IMR-90 (cell line): ENCODE results near the gene HYOU1. TPM values are rescaled to one million over a fixed set of nuclear protein-coding genes. Genes with fewer than 3 reads are reported as not detected.

Experiments
- ATAC-seq: fragments of 200-7000 bp; cut with Tn5 transposase; 2 replicates; pipeline ENCODE4 v1.9.1; 2020; ENCODE audit warnings: low read depth, mild to moderate bottlenecking, moderate library complexity
- BruUV-seq: library from RNA; stranded (reverse); fragments of 400-500 nt; replicated peaks from 2 replicates; lab custom pipeline; 2021; lab: Mats Ljungman, UMichigan
- CTCF ChIA-PET: fragments of 300-600 bp; formaldehyde crosslinking; extraction: SDS; loops from one replicate; lab custom pipeline; 2021; ENCODE audit warnings: antibody characterized with exemption; lab: Yijun Ruan, JAX
- POLR2A ChIA-PET: fragments of 300-600 bp; sonication (Branson Sonifier 250); formaldehyde crosslinking; loops from one replicate; lab custom pipeline; 2022; ENCODE audit warnings: antibody characterized with exemption; ENCODE audit not compliant: unreplicated experiment; lab: Charles Lee
- DNase-seq: peaks from one replicate; pipeline ENCODE4 v3.0.0; 2013
- H2AFZ ChIP-seq: replicated peaks from 2 replicates; pipeline ENCODE3; 2013; ENCODE audit warnings: low read length, mild to moderate bottlenecking; ENCODE audit not compliant: poor library complexity
- H2AK5ac ChIP-seq: 2 replicates; pipeline ENCODE4 v1.6.1; 2013; ENCODE audit warnings: low read depth, low read length, inconsistent platforms
- H2AK9ac ChIP-seq: replicated peaks from 2 replicates; pipeline ENCODE3; 2013; ENCODE audit warnings: mild to moderate bottlenecking, low read depth, low read length, moderate library complexity; ENCODE audit not compliant: poor library complexity
- H2BK120ac ChIP-seq: 2 replicates; pipeline ENCODE4 v1.6.1; 2013; ENCODE audit warnings: low read depth, low read length, inconsistent platforms
- H2BK15ac ChIP-seq: 3 replicates; pipeline ENCODE4 v1.6.1; 2013; ENCODE audit warnings: low read depth, low read length, inconsistent platforms
- H2BK20ac ChIP-seq: 2 replicates; pipeline ENCODE4 v1.6.1; 2013; ENCODE audit warnings: low read depth, mild to moderate bottlenecking, inconsistent platforms, low read length, moderate library complexity
- H2BK5ac ChIP-seq: 2 replicates; pipeline ENCODE4 v1.6.1; 2013; ENCODE audit warnings: mild to moderate bottlenecking, low read depth, low read length, inconsistent platforms; ENCODE audit not compliant: poor library complexity, severe bottlenecking
- H3K14ac ChIP-seq: replicated peaks from 2 replicates; pipeline ENCODE4 v1.6.1; 2013; ENCODE audit warnings: low read depth, low read length, inconsistent platforms
- H3K18ac ChIP-seq: 2 replicates; pipeline ENCODE4 v1.6.1; 2013; ENCODE audit warnings: low read depth, low read length, control low read depth
- H3K23ac ChIP-seq: 2 replicates; pipeline ENCODE4 v1.6.1; 2013; ENCODE audit warnings: low read depth, low read length, inconsistent platforms
- H3K27ac ChIP-seq: 2 replicates; pipeline ENCODE4 v1.5.1; 2013; ENCODE audit warnings: mild to moderate bottlenecking, control low read depth, low read length; ENCODE audit not compliant: insufficient read depth
- H3K27me3 ChIP-seq: 2 replicates; pipeline ENCODE4 v1.6.1; 2013; ENCODE audit warnings: low read length; ENCODE audit not compliant: control insufficient read depth, insufficient read depth
- H3K36me3 ChIP-seq: 2 replicates; pipeline ENCODE4 v1.6.1; 2013; ENCODE audit warnings: low read length, mixed read lengths; ENCODE audit not compliant: control insufficient read depth, insufficient read depth
- H3K4ac ChIP-seq: 2 replicates; pipeline ENCODE4 v1.6.1; 2013; ENCODE audit warnings: low read depth, low read length, inconsistent platforms
- H3K4me1 ChIP-seq: 2 replicates; pipeline ENCODE4 v1.6.1; 2013; ENCODE audit warnings: low read length, mixed read lengths; ENCODE audit not compliant: control insufficient read depth, insufficient read depth
- H3K4me2 ChIP-seq: 2 replicates; pipeline ENCODE4 v1.6.1; 2013; ENCODE audit warnings: low read depth, mild to moderate bottlenecking, control low read depth, low read length, moderate library complexity
- H3K4me3 ChIP-seq: 2 replicates; pipeline ENCODE4 v1.5.1; 2013; ENCODE audit warnings: low read depth, mild to moderate bottlenecking, control low read depth, low read length, moderate library complexity; ENCODE audit not compliant: insufficient read depth
- H3K56ac ChIP-seq: 2 replicates; pipeline ENCODE4 v1.6.1; 2013; ENCODE audit warnings: low read length, inconsistent platforms; ENCODE audit not compliant: insufficient read depth; ENCODE audit errors: extremely low read depth
- H3K79me1 ChIP-seq, 2 experiments: 2 replicates each; pipeline ENCODE4 v1.6.1; 2013; ENCODE audit warnings: low read length in 2 of 2, inconsistent platforms in 1 of 2, low read depth in 1 of 2
- H3K9ac ChIP-seq: 2 replicates; pipeline ENCODE4 v1.6.1; 2013; ENCODE audit warnings: low read depth, low read length, control low read depth
- H3K9me1 ChIP-seq: 2 replicates; pipeline ENCODE4 v1.6.1; 2013; ENCODE audit warnings: low read length, inconsistent platforms; ENCODE audit not compliant: insufficient read depth
- H3K9me3 ChIP-seq: 2 replicates; pipeline ENCODE4 v1.6.1; 2013; ENCODE audit warnings: low read length; ENCODE audit not compliant: control insufficient read depth, insufficient read depth
- H4K20me1 ChIP-seq: 2 replicates; pipeline ENCODE4 v1.6.1; 2013; ENCODE audit warnings: low read length, inconsistent platforms; ENCODE audit not compliant: insufficient read depth
- H4K5ac ChIP-seq: 2 replicates; pipeline ENCODE4 v1.6.1; 2013; ENCODE audit warnings: mild to moderate bottlenecking, low read depth, low read length, control low read depth
- H4K8ac ChIP-seq, 2 experiments: 2 replicates each; pipeline ENCODE4 v1.6.1; 2013; ENCODE audit warnings: low read depth in 2 of 2, low read length in 2 of 2, control low read depth in 1 of 2, inconsistent platforms in 1 of 2
- H4K91ac ChIP-seq: 2 replicates; pipeline ENCODE4 v1.6.1; 2013; ENCODE audit warnings: low read depth, low read length, inconsistent platforms; ENCODE audit not compliant: insufficient read depth
- CEBPB ChIP-seq: IDR thresholded peaks from 2 replicates; pipeline ENCODE4 v1.6.1; 2012; ENCODE audit warnings: low read depth, low read length, improper control_type of control experiment
- CHD1 ChIP-seq: IDR thresholded peaks from 2 replicates; pipeline ENCODE4 v1.6.1; 2012; ENCODE audit warnings: low read depth, low read length, improper control_type of control experiment
- MAFK ChIP-seq: IDR thresholded peaks from 2 replicates; pipeline ENCODE4 v1.6.1; 2012; ENCODE audit warnings: low read depth, low read length, improper control_type of control experiment
- NFE2L2 ChIP-seq: fragments of 150-350 bp; IDR thresholded peaks from 2 replicates; pipeline ENCODE4 v1.6.1; 2016; ENCODE audit warnings: low read depth, mild to moderate bottlenecking, low read length
- RAD21 ChIP-seq: IDR thresholded peaks from 2 replicates; pipeline ENCODE4 v1.6.1; 2012; ENCODE audit warnings: low read length, improper control_type of control experiment
- WGBS, 2 experiments: methylation state at CpG; one replicate each; pipeline versions ENCODE4 v1.1.5 to v1.1.7; 2013; ENCODE audit warnings: missing lambda C conversion rate in 2 of 2; ENCODE audit not compliant: insufficient read length in 1 of 2; ENCODE audit errors: extremely low coverage in 2 of 2; 5-methylcytosine and 5-hydroxymethylcytosine counted together
- dilution Hi-C: fragments of 300-500 bp; cut with HindIII; formaldehyde crosslinking; loops from one replicate; pipeline ENCODE4 v1.14.3; 2018; ENCODE audit warnings: low sequenced_read_pairs; ENCODE audit not compliant: unreplicated experiment
- in situ Hi-C: fragments of 300-500 bp; cut with MboI; formaldehyde crosslinking; loops from 3 replicates; pipeline ENCODE4 v1.14.3; 2019; ENCODE audit warnings: low sequenced_read_pairs, inconsistent platforms, mixed read lengths
- intact Hi-C: fragments of 100-400 bp; cut with micrococcal nuclease; formaldehyde crosslinking; loops from 2 replicates; pipeline ENCODE4 v1.10.0; 2022
- polyA plus RNA-seq, 3 experiments: library from polyadenylated mRNA; depleted of rRNA; stranded (reverse); fragments of >200 nt; gene quantifications; 2 replicates each; pipeline ENCODE4 v1.2.3, GENCODE V29; 2012; ENCODE audit warnings: low replicate concordance in 1 of 3
- total RNA-seq: library from RNA; depleted of rRNA; stranded (reverse); fragments of >200 nt; gene quantifications from 2 replicates; pipeline ENCODE4 v1.2.3, GENCODE V29; 2012

HYOU1 gene
- total and polyA plus RNA-seq, 2 of the 4 experiments (the other 2 are of a cell fraction): 117 to 181 TPM

DNA sequence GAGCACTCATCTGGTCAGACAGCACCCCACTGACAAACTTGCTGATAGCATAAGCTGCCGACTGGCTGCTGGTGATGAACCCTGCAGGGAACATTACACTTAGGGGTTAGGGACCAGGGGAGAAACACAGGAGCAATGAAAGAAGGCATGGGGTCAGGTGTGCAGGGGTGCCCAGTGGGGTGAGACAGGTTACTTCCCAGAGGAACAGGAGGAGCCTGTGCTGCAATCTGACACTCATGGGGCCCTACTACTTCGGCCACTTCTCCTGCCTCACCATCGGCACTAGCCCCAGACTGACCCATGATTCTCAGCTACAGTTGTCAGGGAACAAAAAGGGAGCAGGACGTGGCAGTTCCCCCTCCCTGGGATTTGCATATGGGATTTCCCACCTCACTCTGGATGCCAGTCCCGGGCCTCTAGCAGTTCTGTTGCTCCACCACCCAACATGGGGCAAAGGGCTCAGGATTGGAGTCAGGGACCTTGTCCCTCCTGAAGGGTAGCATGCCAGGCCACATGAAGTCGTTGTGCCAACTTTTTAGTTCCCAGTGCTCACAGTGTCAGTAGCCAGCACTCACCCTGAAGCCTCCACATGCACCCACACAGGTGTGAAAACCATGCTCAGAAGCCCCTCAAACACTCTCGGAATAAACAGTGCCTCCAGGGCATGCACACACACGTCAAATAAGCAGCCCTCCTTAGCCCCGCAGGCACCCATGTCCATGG is 28.5 kb downstream of the HYOU1 start:
- ChIA-PET POLR2A (no interaction called here), CTCF (no interaction called here)
- dilution Hi-C loops (no loop called here), in situ Hi-C loops (no loop called here), intact Hi-C loops (no loop called here)
- Histone ChIP-seq H2AK5ac (no peak overlapping the region), H2BK120ac (no peak overlapping the region), H3K9ac (no peak overlapping the region), H3K9me1 (no peaks in the 10 kb centered on the region; the same call in 1 of the 2 replicates), H3K23ac (no peak overlapping the region), H3K9me3 (no peaks in the 10 kb centered on the region), H4K20me1 (no peaks in the 10 kb centered on the region; the same call in 1 of the 2 replicates), H2BK20ac (no peak overlapping the region), H3K14ac (no peak overlapping the region), H3K27ac (no peak overlapping the region), H2AFZ (no peak overlapping the region), H3K4me1 (no peaks in the 10 kb centered on the region), H4K8ac (no peak overlapping the region), H3K27me3 (no peaks in the 10 kb centered on the region), H3K4me2 (no peak overlapping the region), H3K4me3 (no peak overlapping the region), H3K18ac (no peak overlapping the region), H3K56ac (no peak overlapping the region), H3K79me1 (peaks cover 10 to 29% of the 10 kb centered on the region in 2 experiments; a peak in 3 of 4 replicates), H4K91ac (no peak overlapping the region), H2AK9ac (peak overlapping the region; percentile 7), H3K36me3 (peaks cover 17% of the 10 kb centered on the region), H3K4ac (no peak overlapping the region), H2BK5ac (no peak overlapping the region), H4K5ac (no peak overlapping the region), H2BK15ac (no peak overlapping the region)
- WGBS, 2 experiments: 87% methylated on average over 6 of the region's 9 CpGs; no CpG with 5 or more reads in 1 of the 2 experiments
- TF ChIP-seq CEBPB (no peak), MAFK (no peak), CHD1 (no peak), NFE2L2 (no peak), RAD21 (no peak)
- BruUV-seq: no TSS peak
- ATAC-seq: no peak
- no peak for DNase-seq
